Left ventricle myocardium inferior (tissue), 1 donor: ENCODE measurements around the gene TNIK. TPM values are rescaled to one million over a fixed set of nuclear protein-coding genes. Genes with fewer than 3 reads are reported as not detected.

Experiments used
- DNase-seq: peaks from one replicate; pipeline ENCODE4 v3.0.0-alpha.2; 2020
- H3K27ac ChIP-seq: fragments of 200-600 bp; replicated peaks from 2 replicates; pipeline ENCODE4 v1.8.0; 2021
- H3K27me3 ChIP-seq: fragments of 200-600 bp; 2 replicates; pipeline ENCODE4 v1.8.0; 2021; ENCODE audit warnings: low read depth
- H3K36me3 ChIP-seq: fragments of 200-600 bp; 2 replicates; pipeline ENCODE4 v1.8.0; 2021
- H3K4me1 ChIP-seq: fragments of 200-600 bp; 2 replicates; pipeline ENCODE4 v1.8.0; 2021
- H3K4me3 ChIP-seq: fragments of 200-600 bp; 2 replicates; pipeline ENCODE4 v1.8.0; 2021; ENCODE audit warnings: mild to moderate bottlenecking, moderate library complexity
- H3K9me3 ChIP-seq: fragments of 200-600 bp; replicated peaks from 2 replicates; pipeline ENCODE4 v1.8.0; 2021
- CTCF ChIP-seq: fragments of 200-600 bp; IDR thresholded peaks from 2 replicates; pipeline ENCODE4 v1.8.0; 2021; ENCODE audit warnings: antibody characterized with exemption, mild to moderate bottlenecking, borderline replicate concordance
- intact Hi-C: fragments of 100-400 bp; cut with micrococcal nuclease; formaldehyde crosslinking; loops from one replicate; pipeline ENCODE4 v1.11.0; 2022
- total RNA-seq: library from RNA; stranded (reverse); fragmentation: NEBNext Ultra II Directional; extraction: Animal tissue kit (Norgen Biotek cat#: 25700); gene quantifications from one replicate; pipeline ENCODE4 v1.2.1, GENCODE V29; 2021
- donor health status: DM: no; HTN: yes; CAD: no; lungs with severe emphysema.

TNIK gene
- total RNA-seq, 1 donor from 2014 or later: 28.6 TPM

- no peaks in the 10 kb centered on the region for H3K27me3 ChIP-seq
- TF ChIP-seq CTCF: no peak
- no peak overlapping the region for H3K27ac ChIP-seq
- H3K9me3 ChIP-seq: no peaks in the 10 kb centered on the region
- no peak for DNase-seq
- no peak overlapping the region for H3K4me3 ChIP-seq
- peaks cover 14% of the 10 kb centered on the region for H3K4me1 ChIP-seq
- intact Hi-C loops: no loop called here
- H3K36me3 ChIP-seq: peaks cover 23% of the 10 kb centered on the region
These were observed 290.3 kb downstream of the TNIK start for GRCh38 chr3:171169866-171170265.

- Histone ChIP-seq H3K27ac (no peak overlapping the region), H3K9me3 (no peaks in the 10 kb centered on the region), H3K4me1 (peaks cover 10% of the 10 kb centered on the region), H3K36me3 (peaks cover 23% of the 10 kb centered on the region), H3K4me3 (no peak overlapping the region), H3K27me3 (no peaks in the 10 kb centered on the region)
- TF ChIP-seq CTCF: no peak
- no peak for DNase-seq
- intact Hi-C loops: no loop called here
These were observed 290.8 kb downstream of the TNIK start for GRCh38 chr3:171169443-171169842.

- Histone ChIP-seq H3K4me3 (no peak overlapping the region), H3K36me3 (peaks cover 23% of the 10 kb centered on the region), H3K9me3 (peaks cover 2% of the 10 kb centered on the region), H3K27ac (no peak overlapping the region), H3K27me3 (no peaks in the 10 kb centered on the region), H3K4me1 (peaks cover 1% of the 10 kb centered on the region)
- no peak for TF ChIP-seq CTCF
- intact Hi-C loops: no loop called here
- DNase-seq: no peak
These were observed 291.7 kb downstream of the TNIK start for GRCh38 chr3:171168551-171168950.

GRCh38 chr3:171168086-171168485 lies 292.1 kb downstream of the TNIK start:
- H3K27me3 ChIP-seq: no peaks in the 10 kb centered on the region
- H3K36me3 ChIP-seq: peaks cover 26% of the 10 kb centered on the region
- no peaks in the 10 kb centered on the region for H3K4me1 ChIP-seq
- intact Hi-C loops: no loop called here
- TF ChIP-seq CTCF: peak; percentile 51
- DNase-seq: no peak
- no peak overlapping the region for H3K27ac ChIP-seq
- H3K4me3 ChIP-seq: no peak overlapping the region
- peaks cover 7% of the 10 kb centered on the region for H3K9me3 ChIP-seq

GRCh38 chr3:171165983-171166382 lies 294.2 kb downstream of the TNIK start:
- no peak for TF ChIP-seq CTCF
- H3K4me3 ChIP-seq: no peak overlapping the region
- no peak overlapping the region for H3K27ac ChIP-seq
- no peaks in the 10 kb centered on the region for H3K4me1 ChIP-seq
- intact Hi-C loops: no loop called here
- H3K36me3 ChIP-seq: peaks cover 43% of the 10 kb centered on the region
- DNase-seq: no peak
- peaks cover 17% of the 10 kb centered on the region for H3K9me3 ChIP-seq
- H3K27me3 ChIP-seq: no peaks in the 10 kb centered on the region

GRCh38 chr3:171165499-171165921 lies 294.7 kb downstream of the TNIK start:
- intact Hi-C loops: no loop called here
- H3K4me3 ChIP-seq: no peak overlapping the region
- peaks cover 17% of the 10 kb centered on the region for H3K9me3 ChIP-seq
- no peak overlapping the region for H3K27ac ChIP-seq
- no peak for DNase-seq
- H3K27me3 ChIP-seq: no peaks in the 10 kb centered on the region
- H3K4me1 ChIP-seq: no peaks in the 10 kb centered on the region
- peaks cover 48% of the 10 kb centered on the region for H3K36me3 ChIP-seq
- no peak for TF ChIP-seq CTCF
